Measurements from ENCODE around the gene PPP1R2. TPM values are rescaled to one million over a fixed set of nuclear protein-coding genes. Genes with fewer than 3 reads are reported as not detected.

Gene PPP1R2
- polyA plus RNA-seq, 1 donor from 2014 or later: 113 TPM

DNA sequence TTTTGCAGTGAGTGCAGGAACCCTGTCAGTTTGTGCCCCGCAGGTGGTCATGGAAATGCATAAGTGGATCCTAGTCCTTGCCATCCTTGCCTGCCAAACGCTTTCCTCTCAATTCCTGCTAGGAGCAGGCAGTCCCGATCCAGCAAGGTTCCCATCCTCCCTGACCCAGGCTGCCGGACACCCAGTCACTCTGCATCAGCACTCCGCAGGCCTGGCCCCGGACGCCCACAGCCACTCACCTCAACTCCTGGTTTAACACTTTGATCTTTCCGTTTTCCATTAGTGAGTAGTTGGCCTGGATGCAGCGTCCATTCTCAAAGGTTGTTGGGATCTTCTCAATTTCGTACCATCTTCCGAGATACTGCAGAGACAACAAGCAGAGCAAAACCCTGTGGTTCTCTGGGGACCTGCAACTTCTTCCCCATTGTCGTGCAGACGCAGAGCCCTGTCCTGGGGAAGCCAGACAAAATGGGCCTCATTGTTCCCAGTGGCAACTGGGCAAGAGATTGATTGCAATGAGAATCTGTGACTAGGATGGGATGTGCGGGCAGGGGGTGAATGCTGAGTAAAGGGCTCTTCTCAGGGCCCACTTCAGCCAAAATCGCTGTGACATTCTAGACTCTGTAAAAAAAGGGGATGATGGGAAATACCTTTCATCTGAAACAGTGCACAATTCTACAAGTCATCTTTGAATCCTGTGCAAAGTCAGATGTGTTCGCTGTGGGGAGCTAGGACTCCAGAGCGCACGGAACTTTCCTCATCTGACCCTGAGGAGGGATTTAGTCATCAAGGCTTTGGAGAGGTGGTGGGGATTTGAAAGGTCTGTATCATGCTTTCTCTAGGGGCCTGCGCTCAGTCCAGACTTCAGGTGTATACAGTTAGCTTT lies 30.7 kb upstream of the PPP1R2 start:
- no peak overlapping the region for H3K4me2 ChIP-seq (ENCODE audit: low read length)
- H4K20me1 ChIP-seq (ENCODE audit: insufficient read depth): no peaks in the 10 kb centered on the region
- H3K79me2 ChIP-seq (replicated peaks; ENCODE audit: insufficient read depth, low read length): no peaks in the 10 kb centered on the region
- TF ChIP-seq, protein P1, sequence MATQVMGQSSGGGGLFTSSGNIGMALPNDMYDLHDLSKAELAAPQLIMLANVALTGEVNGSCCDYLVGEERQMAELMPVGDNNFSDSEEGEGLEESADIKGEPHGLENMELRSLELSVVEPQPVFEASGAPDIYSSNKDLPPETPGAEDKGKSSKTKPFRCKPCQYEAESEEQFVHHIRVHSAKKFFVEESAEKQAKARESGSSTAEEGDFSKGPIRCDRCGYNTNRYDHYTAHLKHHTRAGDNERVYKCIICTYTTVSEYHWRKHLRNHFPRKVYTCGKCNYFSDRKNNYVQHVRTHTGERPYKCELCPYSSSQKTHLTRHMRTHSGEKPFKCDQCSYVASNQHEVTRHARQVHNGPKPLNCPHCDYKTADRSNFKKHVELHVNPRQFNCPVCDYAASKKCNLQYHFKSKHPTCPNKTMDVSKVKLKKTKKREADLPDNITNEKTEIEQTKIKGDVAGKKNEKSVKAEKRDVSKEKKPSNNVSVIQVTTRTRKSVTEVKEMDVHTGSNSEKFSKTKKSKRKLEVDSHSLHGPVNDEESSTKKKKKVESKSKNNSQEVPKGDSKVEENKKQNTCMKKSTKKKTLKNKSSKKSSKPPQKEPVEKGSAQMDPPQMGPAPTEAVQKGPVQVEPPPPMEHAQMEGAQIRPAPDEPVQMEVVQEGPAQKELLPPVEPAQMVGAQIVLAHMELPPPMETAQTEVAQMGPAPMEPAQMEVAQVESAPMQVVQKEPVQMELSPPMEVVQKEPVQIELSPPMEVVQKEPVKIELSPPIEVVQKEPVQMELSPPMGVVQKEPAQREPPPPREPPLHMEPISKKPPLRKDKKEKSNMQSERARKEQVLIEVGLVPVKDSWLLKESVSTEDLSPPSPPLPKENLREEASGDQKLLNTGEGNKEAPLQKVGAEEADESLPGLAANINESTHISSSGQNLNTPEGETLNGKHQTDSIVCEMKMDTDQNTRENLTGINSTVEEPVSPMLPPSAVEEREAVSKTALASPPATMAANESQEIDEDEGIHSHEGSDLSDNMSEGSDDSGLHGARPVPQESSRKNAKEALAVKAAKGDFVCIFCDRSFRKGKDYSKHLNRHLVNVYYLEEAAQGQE (IDR thresholded peaks at IDR 0.05; ENCODE audit: borderline replicate concordance): no peak
- no peak for TF ChIP-seq SMC3 (conservative IDR thresholded peaks at IDR 0.05; ENCODE audit: poor library complexity)
- no peak for TF ChIP-seq EP300 (conservative IDR thresholded peaks at IDR 0.05; ENCODE audit: poor library complexity, severe bottlenecking)
- TF ChIP-seq RAD21 (conservative IDR thresholded peaks at IDR 0.05): no peak
- no peak for TF ChIP-seq EZH2 (IDR thresholded peaks at IDR 0.05; ENCODE audit: borderline replicate concordance, insufficient read depth, low read length, poor library complexity, severe bottlenecking)
- TF ChIP-seq TAF1 (IDR thresholded peaks at IDR 0.05; ENCODE audit: low read depth): no peak
- no peak for TF ChIP-seq MXI1 (conservative IDR thresholded peaks at IDR 0.05; ENCODE audit: poor library complexity, severe bottlenecking)
- TF ChIP-seq, protein P2, sequence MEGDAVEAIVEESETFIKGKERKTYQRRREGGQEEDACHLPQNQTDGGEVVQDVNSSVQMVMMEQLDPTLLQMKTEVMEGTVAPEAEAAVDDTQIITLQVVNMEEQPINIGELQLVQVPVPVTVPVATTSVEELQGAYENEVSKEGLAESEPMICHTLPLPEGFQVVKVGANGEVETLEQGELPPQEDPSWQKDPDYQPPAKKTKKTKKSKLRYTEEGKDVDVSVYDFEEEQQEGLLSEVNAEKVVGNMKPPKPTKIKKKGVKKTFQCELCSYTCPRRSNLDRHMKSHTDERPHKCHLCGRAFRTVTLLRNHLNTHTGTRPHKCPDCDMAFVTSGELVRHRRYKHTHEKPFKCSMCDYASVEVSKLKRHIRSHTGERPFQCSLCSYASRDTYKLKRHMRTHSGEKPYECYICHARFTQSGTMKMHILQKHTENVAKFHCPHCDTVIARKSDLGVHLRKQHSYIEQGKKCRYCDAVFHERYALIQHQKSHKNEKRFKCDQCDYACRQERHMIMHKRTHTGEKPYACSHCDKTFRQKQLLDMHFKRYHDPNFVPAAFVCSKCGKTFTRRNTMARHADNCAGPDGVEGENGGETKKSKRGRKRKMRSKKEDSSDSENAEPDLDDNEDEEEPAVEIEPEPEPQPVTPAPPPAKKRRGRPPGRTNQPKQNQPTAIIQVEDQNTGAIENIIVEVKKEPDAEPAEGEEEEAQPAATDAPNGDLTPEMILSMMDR (IDR thresholded peaks at IDR 0.05; ENCODE audit: poor library complexity, severe bottlenecking): no peak
- TF ChIP-seq POLR2AphosphoS5 (IDR thresholded peaks at IDR 0.05): no peak
- no peaks in the 10 kb centered on the region for H3K9me3 ChIP-seq (ENCODE audit: low read length)
- no peak overlapping the region for H2AFZ ChIP-seq (ENCODE audit: low read depth, low read length)
- H3K9me2 ChIP-seq (ENCODE audit: insufficient read depth, low read length): no peaks in the 10 kb centered on the region
- H3K27ac ChIP-seq (ENCODE audit: low read length): no peak overlapping the region
- H3K27me3 ChIP-seq (ENCODE audit: insufficient read depth, low read depth, low read length): no peaks in the 10 kb centered on the region
- H3K36me3 ChIP-seq (ENCODE audit: insufficient read depth, low read length): no peaks in the 10 kb centered on the region
- H3K9ac ChIP-seq (ENCODE audit: low read length): no peak overlapping the region
- no peak overlapping the region for H3K4me3 ChIP-seq (ENCODE audit: low read length)
- H3F3A ChIP-seq (ENCODE audit: insufficient read depth, low read length, poor library complexity, severe bottlenecking): no peaks in the 10 kb centered on the region

DNA sequence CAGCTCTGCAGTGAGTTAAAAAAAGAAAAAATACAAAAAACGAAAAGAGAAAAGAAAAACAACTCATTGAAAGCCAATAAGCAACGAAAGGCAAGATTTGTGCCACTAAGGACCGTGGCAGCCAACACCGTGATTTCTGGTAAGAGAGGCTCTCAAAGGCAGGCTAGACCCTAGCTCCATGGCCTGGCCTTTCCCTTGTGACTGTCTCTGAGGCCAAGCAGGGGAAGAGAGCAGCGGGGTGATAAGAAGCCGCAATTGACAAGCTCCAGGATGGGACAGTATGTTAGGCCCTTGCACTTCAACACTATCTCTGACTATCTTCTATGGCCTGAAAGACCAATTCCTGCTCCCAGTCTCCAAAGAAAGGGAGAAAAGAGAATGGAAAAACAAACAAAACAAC lies 28.2 kb upstream of the PPP1R2 start:
- H3K4me2 ChIP-seq (ENCODE audit: low read length): no peak overlapping the region
- H3K4me3 ChIP-seq (ENCODE audit: low read length): no peak overlapping the region
- TF ChIP-seq TAF1 (IDR thresholded peaks at IDR 0.05; ENCODE audit: low read depth): no peak
- TF ChIP-seq EZH2 (IDR thresholded peaks at IDR 0.05; ENCODE audit: borderline replicate concordance, insufficient read depth, low read length, poor library complexity, severe bottlenecking): no peak
- TF ChIP-seq, protein P2 (IDR thresholded peaks at IDR 0.05; ENCODE audit: poor library complexity, severe bottlenecking): no peak
- TF ChIP-seq, protein P1 (IDR thresholded peaks at IDR 0.05; ENCODE audit: borderline replicate concordance): no peak
- no peak for TF ChIP-seq POLR2AphosphoS5 (IDR thresholded peaks at IDR 0.05)
- TF ChIP-seq RAD21 (conservative IDR thresholded peaks at IDR 0.05): no peak
- TF ChIP-seq EP300 (conservative IDR thresholded peaks at IDR 0.05; ENCODE audit: poor library complexity, severe bottlenecking): no peak
- no peak for TF ChIP-seq MXI1 (conservative IDR thresholded peaks at IDR 0.05; ENCODE audit: poor library complexity, severe bottlenecking)
- no peak for TF ChIP-seq SMC3 (conservative IDR thresholded peaks at IDR 0.05; ENCODE audit: poor library complexity)
- no peaks in the 10 kb centered on the region for H3F3A ChIP-seq (ENCODE audit: insufficient read depth, low read length, poor library complexity, severe bottlenecking)
- H3K9me3 ChIP-seq (ENCODE audit: low read length): no peaks in the 10 kb centered on the region
- no peaks in the 10 kb centered on the region for H3K36me3 ChIP-seq (ENCODE audit: insufficient read depth, low read length)
- H4K20me1 ChIP-seq (ENCODE audit: insufficient read depth): no peaks in the 10 kb centered on the region
- H3K9me2 ChIP-seq (ENCODE audit: insufficient read depth, low read length): no peaks in the 10 kb centered on the region
- H3K27ac ChIP-seq (ENCODE audit: low read length): no peak overlapping the region
- no peak overlapping the region for H2AFZ ChIP-seq (ENCODE audit: low read depth, low read length)
- no peaks in the 10 kb centered on the region for H3K79me2 ChIP-seq (replicated peaks; ENCODE audit: insufficient read depth, low read length)
- no peaks in the 10 kb centered on the region for H3K27me3 ChIP-seq (ENCODE audit: insufficient read depth, low read depth, low read length)
- H3K9ac ChIP-seq (ENCODE audit: low read length): no peak overlapping the region
